SW 1271 (cell line): Measurements from ENCODE around the gene METTL15.
A peak's percentile ranks its signal among the peaks of the same experiment; 100 is the strongest.
"Not testable (repeated sequence)": the region's sequence is repeated elsewhere in the genome, so short reads cannot be mapped to it uniquely, and the experiment has no call there.

Experiments used
- DNase-seq, 2 experiments: peaks; one replicate each; lab custom pipeline; 2025; lab: John Stamatoyannopoulos, UW

The METTL15 gene

GRCh38 chr11:28110108-28110820, 2.1 kb downstream of the METTL15 start:
- peak; percentile 41 to 62 for DNase-seq

DNA sequence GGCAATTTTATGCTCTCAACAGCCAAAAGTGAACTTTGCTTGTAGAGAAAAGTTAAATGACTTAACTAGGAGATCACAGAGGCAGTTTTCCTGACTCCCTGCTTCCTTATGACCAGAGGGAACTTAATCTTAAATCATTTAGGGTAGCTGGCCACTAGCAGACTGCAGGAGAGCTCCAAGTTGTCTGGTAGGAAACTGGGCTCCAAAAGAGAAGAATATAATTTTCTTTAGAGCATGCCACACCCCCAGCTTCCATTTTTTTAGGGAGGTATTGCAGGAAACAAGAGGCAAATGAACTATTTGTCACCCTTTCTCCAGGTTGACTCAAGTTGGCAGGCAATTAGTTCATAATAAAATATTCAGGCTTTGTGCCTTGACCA, 2.6 kb downstream of the METTL15 start:
- no peak for DNase-seq

- DNase-seq, result no peak
These were observed 5.9 kb downstream of the METTL15 start for GRCh38 chr11:28114116-28114515.

- DNase-seq, result no peak
These were observed 6.5 kb downstream of the METTL15 start for GRCh38 chr11:28114731-28115130.

- DNase-seq, result no peak
These were observed 9.5 kb downstream of the METTL15 start for GRCh38 chr11:28117712-28118111.

GRCh38 chr11:28123151-28123581, 15.0 kb downstream of the METTL15 start:
- no peak for DNase-seq

DNA sequence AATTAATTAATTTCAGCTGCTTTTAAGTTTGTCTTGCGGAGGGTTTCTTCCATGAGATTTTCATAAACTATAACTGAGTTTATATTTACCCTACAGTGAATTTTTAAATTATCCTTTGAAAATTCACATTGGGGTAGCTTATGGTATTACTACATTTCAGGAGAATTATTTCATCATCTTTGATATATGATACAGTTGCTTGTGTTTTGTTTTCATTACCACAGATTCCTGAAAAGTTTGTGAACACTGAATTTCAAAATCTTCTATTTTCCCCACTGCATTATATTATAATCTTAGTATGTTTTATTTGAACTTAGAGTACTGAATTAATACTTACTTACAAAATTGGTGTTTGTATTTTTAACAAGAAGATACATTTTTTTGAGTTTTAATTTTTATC, 24.4 kb downstream of the METTL15 start:
- DNase-seq, result no peak

DNA sequence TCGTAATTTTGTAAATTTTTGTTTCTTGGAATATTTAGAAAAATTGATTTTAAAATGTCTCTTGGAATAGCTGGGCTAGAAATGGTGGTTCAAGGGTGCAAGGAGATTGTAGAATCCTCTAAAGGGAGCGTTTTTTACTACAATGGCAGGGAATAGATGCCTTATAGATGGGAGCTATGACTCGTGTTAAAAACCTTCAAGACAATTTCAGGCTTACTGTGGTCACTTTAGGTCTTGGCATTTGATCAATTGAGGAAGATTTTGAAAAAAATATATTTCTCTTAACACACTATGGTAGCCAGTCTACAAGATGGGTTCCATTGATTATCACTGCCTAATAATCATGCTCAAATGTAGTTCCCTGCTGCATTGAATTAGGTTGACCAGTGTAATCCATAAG, 25.0 kb downstream of the METTL15 start:
- DNase-seq, result no peak

DNA sequence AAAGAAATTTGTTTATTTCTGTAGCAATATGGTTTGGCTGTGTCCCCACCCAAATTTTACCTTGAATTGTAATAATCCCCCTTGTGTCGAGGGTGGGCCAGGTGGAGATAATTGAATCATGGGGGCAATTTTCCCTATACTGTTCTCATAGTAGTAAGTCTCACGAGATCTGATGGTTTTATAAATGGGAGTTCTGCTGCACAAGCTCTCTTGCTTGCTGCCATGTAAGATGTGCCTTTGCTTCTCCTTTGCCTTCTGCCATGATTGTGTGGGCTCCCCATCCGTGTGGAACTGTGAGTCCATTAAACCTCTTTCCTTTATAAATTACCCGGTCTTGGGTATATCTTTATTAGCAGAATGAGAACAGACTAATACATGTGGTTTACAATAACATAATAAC, 28.0 kb downstream of the METTL15 start:
- DNase-seq, result not testable (repeated sequence)

DNA sequence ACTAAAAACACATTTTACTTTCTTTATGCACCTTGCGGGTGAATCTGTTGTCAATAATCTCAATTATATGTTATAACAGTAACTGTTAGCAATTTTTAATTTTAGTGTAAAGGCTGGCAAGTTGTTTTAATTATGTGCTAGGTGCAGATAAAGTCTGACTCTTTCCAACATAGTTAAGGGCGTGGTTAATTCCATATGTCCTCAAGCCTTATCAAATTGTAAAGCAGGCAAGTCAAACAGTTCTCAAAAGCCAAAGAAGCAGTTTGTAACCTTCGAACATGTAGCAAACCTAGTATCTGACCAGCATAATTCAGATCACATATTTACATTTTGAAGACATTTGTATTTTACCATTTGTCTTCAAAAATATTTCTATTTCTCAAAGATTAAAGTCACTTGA, 29.2 kb downstream of the METTL15 start:
- DNase-seq, result no peak

DNA sequence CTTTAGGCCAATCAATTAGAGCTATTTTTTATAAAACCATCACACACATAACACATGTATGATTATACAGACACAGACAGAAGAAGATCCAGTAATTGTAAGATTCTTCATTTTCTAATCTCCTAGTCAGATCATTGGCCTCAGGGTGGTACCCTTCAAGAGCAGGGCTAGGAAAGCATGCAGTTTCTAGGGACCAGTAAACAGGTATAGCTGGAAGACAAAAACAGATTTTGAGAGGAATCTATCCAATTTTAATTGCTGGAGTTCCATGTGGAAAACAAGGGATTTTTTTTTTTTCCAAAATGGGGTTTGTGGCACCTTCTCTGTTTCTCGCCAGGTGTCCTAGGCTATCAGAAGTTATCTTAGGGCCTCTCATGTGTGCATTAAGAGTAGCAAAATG, 29.6 kb downstream of the METTL15 start:
- no peak for DNase-seq

GRCh38 chr11:28139841-28140415, 31.7 kb downstream of the METTL15 start:
- no peak for DNase-seq

GRCh38 chr11:28140689-28141455, 32.7 kb downstream of the METTL15 start:
- DNase-seq, result no peak

- no peak for DNase-seq
These were observed 34.5 kb downstream of the METTL15 start for GRCh38 chr11:28142724-28143123.

DNA sequence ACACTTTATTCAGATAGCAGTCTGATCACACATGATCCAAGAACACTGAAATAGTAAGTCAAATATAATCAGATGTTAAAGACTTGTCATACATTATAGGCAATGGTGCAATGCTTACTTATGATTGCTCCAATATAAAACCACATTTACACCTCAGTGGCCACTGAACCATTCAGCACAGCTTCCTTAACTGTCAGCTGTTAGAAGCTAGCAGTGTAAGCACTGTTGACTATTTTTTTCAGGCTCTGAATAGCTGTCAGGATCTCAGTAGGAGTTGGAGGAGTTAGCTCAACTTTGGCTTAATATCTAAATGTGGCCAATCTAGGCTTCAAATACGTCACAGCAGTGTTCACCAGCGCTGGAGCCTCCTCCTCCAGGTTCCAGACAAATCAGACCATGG, 36.6 kb downstream of the METTL15 start:
- no peak for DNase-seq

DNA sequence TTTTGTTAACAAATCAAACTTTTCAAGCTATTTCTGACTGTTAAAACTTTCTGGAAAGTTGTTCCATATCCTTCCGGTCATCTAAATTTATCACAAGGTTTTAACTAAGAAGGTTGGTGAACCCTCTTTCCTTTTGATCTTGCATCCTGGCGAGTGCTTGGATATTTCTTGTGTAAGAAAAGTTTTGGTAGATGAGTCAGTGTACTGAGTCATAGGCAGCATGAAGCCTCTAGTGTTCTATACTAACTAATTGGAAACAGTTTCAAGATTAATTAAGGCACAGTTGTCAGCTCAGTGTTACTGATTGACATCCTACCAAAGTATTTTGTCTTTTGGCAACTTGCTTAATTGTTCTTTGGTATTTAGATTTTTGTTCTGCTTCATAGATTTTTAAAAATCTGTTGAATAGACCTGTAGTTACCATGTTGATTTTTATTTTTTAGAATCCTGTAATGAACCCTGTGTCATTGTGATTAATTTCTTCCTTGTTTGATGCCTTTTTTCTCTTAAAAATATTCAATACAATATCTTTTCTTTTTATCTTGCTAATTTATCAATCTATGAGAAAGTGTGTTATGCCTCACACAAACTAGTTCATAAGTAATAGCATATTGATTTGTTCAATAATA, 38.0 kb downstream of the METTL15 start:
- peak; percentile 5 to 88 for DNase-seq

DNA sequence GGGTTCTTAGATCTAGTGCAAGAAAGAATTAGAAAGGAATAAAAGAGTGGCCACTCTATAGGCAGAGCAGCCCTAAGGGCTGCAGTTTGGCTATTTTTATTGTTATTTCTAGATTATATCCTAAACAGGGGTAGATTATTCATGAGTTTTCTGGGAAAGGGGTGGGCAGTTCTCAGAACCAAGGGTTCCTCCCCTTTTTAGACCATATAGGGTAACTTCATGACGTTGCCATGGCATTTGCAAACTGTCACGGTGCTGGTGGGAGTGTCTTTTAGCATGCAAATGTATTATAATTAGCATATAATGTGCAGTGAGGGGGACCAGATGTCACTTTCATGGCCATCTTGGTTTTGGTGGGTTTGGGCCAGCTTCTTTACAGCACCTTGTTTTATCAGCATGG, 44.6 kb downstream of the METTL15 start:
- no peak for DNase-seq

- DNase-seq, result no peak
These were observed 45.4 kb downstream of the METTL15 start for GRCh38 chr11:28153586-28153985.

- DNase-seq, result no peak
These were observed 60.5 kb downstream of the METTL15 start for GRCh38 chr11:28168718-28169117.

DNA sequence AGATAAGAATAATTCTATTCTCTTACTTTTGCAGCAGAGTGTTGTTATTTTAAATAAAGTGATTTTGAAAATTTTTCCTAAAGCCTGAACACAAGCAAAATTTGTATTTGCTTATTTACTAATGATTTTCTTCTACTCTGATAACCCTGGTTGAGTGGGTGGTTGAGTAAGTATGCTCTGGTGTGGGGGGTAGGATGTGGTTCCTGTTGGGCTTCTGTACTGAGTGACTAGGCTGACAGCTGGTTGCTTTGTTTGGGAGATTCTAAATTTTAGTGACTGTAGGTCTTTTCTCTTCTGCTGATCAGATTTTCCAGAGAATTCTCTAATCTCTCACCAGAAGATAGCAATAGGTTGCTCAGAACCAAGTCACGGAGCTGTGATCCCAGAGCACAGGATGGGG, 61.6 kb downstream of the METTL15 start:
- DNase-seq, result no peak

DNA sequence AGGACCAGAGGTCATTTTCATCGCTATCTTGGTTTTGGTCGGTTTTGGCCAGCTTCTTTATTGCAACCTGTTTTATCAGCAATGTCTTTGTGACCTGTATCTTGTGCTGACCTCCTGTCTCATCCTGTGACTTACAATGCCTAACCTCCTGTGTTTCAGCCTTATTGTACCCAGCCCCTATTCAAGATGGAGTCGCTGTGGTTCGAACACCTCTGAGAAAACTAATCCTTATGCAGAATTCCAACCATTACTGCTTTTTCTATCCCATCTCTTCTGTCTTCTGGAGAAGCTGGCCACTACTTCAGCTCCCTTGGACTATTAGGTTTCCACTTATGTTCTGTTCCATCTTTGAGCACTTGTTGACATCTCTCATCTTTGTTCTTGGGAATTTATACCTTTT, 62.6 kb downstream of the METTL15 start:
- no peak for DNase-seq

DNA sequence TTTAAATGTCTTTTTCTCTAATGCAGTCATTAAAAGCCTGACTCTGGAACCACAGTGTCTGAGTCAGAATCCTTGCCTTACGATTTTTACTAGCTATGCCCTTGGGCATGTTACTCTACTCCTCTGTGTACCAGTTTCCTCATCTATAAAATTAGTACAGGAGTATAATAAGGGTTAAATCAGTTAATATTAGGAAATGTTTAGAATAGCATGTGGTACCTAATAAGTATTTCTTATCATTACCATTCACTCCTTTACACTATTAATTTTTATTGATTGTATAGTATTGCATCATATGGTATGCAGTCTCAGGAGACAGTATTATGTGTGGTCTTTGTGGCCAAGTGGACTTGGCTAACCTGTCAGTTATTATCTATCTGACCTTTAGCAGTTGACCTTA, 68.2 kb downstream of the METTL15 start:
- DNase-seq, result no peak

GRCh38 chr11:28195449-28195848, 87.3 kb downstream of the METTL15 start:
- DNase-seq, result no peak
